GM21526 (cell line): Measurements from ENCODE around the gene TACC2.

ENCODE experiments used
- ATAC-seq: cut with Tn5 transposase; IDR thresholded peaks from one replicate; pipeline ENCODE4 v1.9.1; 2021; ENCODE audit warnings: moderate library complexity; ENCODE audit not compliant: unreplicated experiment, low FRiP score

The TACC2 gene

GRCh38 chr10:122302315-122302714, 313.4 kb downstream of the TACC2 start:
- no peak for ATAC-seq

GRCh38 chr10:122303271-122304053, 314.5 kb downstream of the TACC2 start:
- ATAC-seq: no peak
